NT2/D1 (cell line): ENCODE data around the gene SRSF1.
A peak's percentile ranks its signal among the peaks of the same experiment; 100 is the strongest.
"Not testable (repeated sequence)": the region's sequence is repeated elsewhere in the genome, so short reads cannot be mapped to it uniquely, and the experiment has no call there.

Source experiments
- DNase-seq: peaks from one replicate; pipeline ENCODE4 v3.0.0-alpha.2; 2011; ENCODE audit warnings: low read depth, low spot score
- H3K27me3 ChIP-seq: 2 replicates; pipeline ENCODE4 v1.6.0; 2011; ENCODE audit warnings: mild to moderate bottlenecking; ENCODE audit not compliant: insufficient read length, insufficient read depth
- H3K36me3 ChIP-seq: 2 replicates; pipeline ENCODE4 v1.6.1; 2011; ENCODE audit warnings: mild to moderate bottlenecking, low read length, mixed read lengths; ENCODE audit not compliant: insufficient read depth, insufficient read length
- H3K4me1 ChIP-seq: 2 replicates; pipeline ENCODE4 v1.5.1; 2011; ENCODE audit not compliant: insufficient read depth, insufficient read length
- H3K4me3 ChIP-seq: 2 replicates; pipeline ENCODE4 v1.5.1; 2011; ENCODE audit warnings: low read depth; ENCODE audit not compliant: insufficient read length
- H3K9ac ChIP-seq: 2 replicates; pipeline ENCODE4 v1.6.0; 2011; ENCODE audit warnings: low read depth; ENCODE audit not compliant: insufficient read length
- H3K9me3 ChIP-seq: 2 replicates; pipeline ENCODE4 v1.5.1; 2011; ENCODE audit warnings: mild to moderate bottlenecking, low read length; ENCODE audit not compliant: insufficient read depth
- SUZ12 ChIP-seq: IDR thresholded peaks from 2 replicates; pipeline ENCODE4 v1.6.1; 2011; ENCODE audit not compliant: insufficient read length, insufficient read depth; ENCODE audit errors: extremely low read depth
- YY1 ChIP-seq: IDR thresholded peaks from 2 replicates; pipeline ENCODE4 v1.6.1; 2011; ENCODE audit not compliant: insufficient read length, insufficient read depth
- ZNF274 ChIP-seq: IDR thresholded peaks from 2 replicates; pipeline ENCODE4 v1.6.1; 2011; ENCODE audit warnings: mild to moderate bottlenecking, low read depth, low read length

SRSF1 gene

GRCh38 chr17:58049533-58049932, 42.5 kb upstream of the SRSF1 start:
- Histone ChIP-seq H3K4me3 (no peak overlapping the region), H3K9me3 (no peaks in the 10 kb centered on the region), H3K9ac (no peak overlapping the region), H3K4me1 (no peaks in the 10 kb centered on the region), H3K36me3 (no peaks in the 10 kb centered on the region), H3K27me3 (no peaks in the 10 kb centered on the region)
- no peak for DNase-seq
- TF ChIP-seq YY1 (no peak), ZNF274 (no peak), SUZ12 (no peak)

GRCh38 chr17:58047376-58048150, 40.5 kb upstream of the SRSF1 start:
- H3K36me3 ChIP-seq: no peaks in the 10 kb centered on the region
- H3K27me3 ChIP-seq: no peaks in the 10 kb centered on the region
- H3K9ac ChIP-seq: no peak overlapping the region
- no peak for DNase-seq
- TF ChIP-seq YY1: no peak
- no peak for TF ChIP-seq SUZ12
- no peak for TF ChIP-seq ZNF274
- H3K4me1 ChIP-seq: no peaks in the 10 kb centered on the region
- no peaks in the 10 kb centered on the region for H3K9me3 ChIP-seq
- no peak overlapping the region for H3K4me3 ChIP-seq

GRCh38 chr17:58046239-58047094, 39.4 kb upstream of the SRSF1 start:
- Histone ChIP-seq H3K27me3 (no peaks in the 10 kb centered on the region), H3K4me1 (no peaks in the 10 kb centered on the region), H3K9me3 (no peaks in the 10 kb centered on the region), H3K36me3 (no peaks in the 10 kb centered on the region), H3K9ac (peak overlapping the region; percentile 23), H3K4me3 (no peak overlapping the region)
- no peak for DNase-seq
- TF ChIP-seq ZNF274: no peak

- not testable (repeated sequence) for H3K36me3 ChIP-seq, H3K9me3 ChIP-seq, H3K4me1 ChIP-seq, H3K27me3 ChIP-seq, H3K4me3 ChIP-seq, H3K9ac ChIP-seq, DNase-seq
These were observed 37.2 kb upstream of the SRSF1 start for GRCh38 chr17:58044256-58044655.

GRCh38 chr17:58043221-58044181, 36.5 kb upstream of the SRSF1 start:
- H3K36me3 ChIP-seq: no peaks in the 10 kb centered on the region
- no peaks in the 10 kb centered on the region for H3K9me3 ChIP-seq
- DNase-seq: no peak
- no peak overlapping the region for H3K9ac ChIP-seq
- H3K27me3 ChIP-seq: peaks cover 3% of the 10 kb centered on the region
- no peak for TF ChIP-seq ZNF274
- no peak for TF ChIP-seq YY1
- TF ChIP-seq SUZ12: no peak
- peaks cover 3% of the 10 kb centered on the region for H3K4me1 ChIP-seq
- H3K4me3 ChIP-seq: no peak overlapping the region

GRCh38 chr17:58041161-58041560, 34.1 kb upstream of the SRSF1 start:
- DNase-seq: no peak
- H3K9me3 ChIP-seq: no peaks in the 10 kb centered on the region
- peaks cover 3% of the 10 kb centered on the region for H3K27me3 ChIP-seq
- peaks cover 3% of the 10 kb centered on the region for H3K4me1 ChIP-seq
- TF ChIP-seq ZNF274 (no peak), SUZ12 (no peak), YY1 (no peak)
- H3K9ac ChIP-seq: no peak overlapping the region
- no peak overlapping the region for H3K4me3 ChIP-seq
- H3K36me3 ChIP-seq: no peaks in the 10 kb centered on the region

GRCh38 chr17:58040386-58040785, 33.3 kb upstream of the SRSF1 start:
- TF ChIP-seq ZNF274 (no peak), YY1 (no peak), SUZ12 (no peak)
- no peak overlapping the region for H3K4me3 ChIP-seq
- H3K36me3 ChIP-seq: no peaks in the 10 kb centered on the region
- H3K9ac ChIP-seq: no peak overlapping the region
- DNase-seq: no peak
- peaks cover 3% of the 10 kb centered on the region for H3K4me1 ChIP-seq
- H3K27me3 ChIP-seq: peaks cover 3% of the 10 kb centered on the region
- no peaks in the 10 kb centered on the region for H3K9me3 ChIP-seq
